ENCODE data around the gene MET.

Gene MET

GRCh38 chr7:116786791-116787443 lies 114.9 kb downstream of the MET start:
- Histone ChIP-seq H3K4me3 (ENCODE audit: low read depth, low read length) (no peak overlapping the region), H3K4me1 (ENCODE audit: control insufficient read depth, insufficient read depth, low read length) (peaks cover 5% of the 10 kb centered on the region; the same call in 1 of the 2 replicates), H3K9me3 (ENCODE audit: control insufficient read depth, insufficient read depth, low read depth, low read length) (no peaks in the 10 kb centered on the region), H3K27ac (ENCODE audit: extremely low read depth, low read depth, low read length) (no peak overlapping the region), H3K36me3 (ENCODE audit: control insufficient read depth in 2 of 2, insufficient read depth in 1 of 2, low read length in 2 of 2) (peaks cover 0 to 65% of the 10 kb centered on the region in 2 experiments; a peak in 1 of 3 replicates)
- ChIA-PET CTCF (interaction anchor here (0.8 to 2.0 kb wide), 6 partner anchors 14 to 608 kb away, joined by 3 to 30 read pairs (median 3); no protein-coding TSS in a partner anchor), POLR2A (no interaction called here)
- TF ChIP-seq CTCF (tag by site-specific recombination; IDR thresholded peaks at IDR 0.05) (peak; percentile 35; the same call in 1 of the 2 replicates), ZNF654 (tag by site-specific recombination; IDR thresholded peaks at IDR 0.05; ENCODE audit: low read depth) (peak; percentile 68), ZFP69B (tag by site-specific recombination; IDR thresholded peaks at IDR 0.05) (no peak)

- Histone ChIP-seq H3K27ac (ENCODE audit: extremely low read depth, low read depth, low read length) (no peak overlapping the region), H3K4me3 (ENCODE audit: low read depth, low read length) (no peak overlapping the region), H3K4me1 (ENCODE audit: control insufficient read depth, insufficient read depth, low read length) (no peaks in the 10 kb centered on the region), H3K36me3 (ENCODE audit: control insufficient read depth in 2 of 2, insufficient read depth in 1 of 2, low read length in 2 of 2) (peaks cover 0 to 60% of the 10 kb centered on the region in 2 experiments; a peak in 1 of 3 replicates), H3K9me3 (ENCODE audit: control insufficient read depth, insufficient read depth, low read depth, low read length) (no peaks in the 10 kb centered on the region)
- POLR2A ChIA-PET = no interaction called here
- CTCF ChIA-PET = interaction anchor here (0.6 kb wide), 1 partner anchor 260 kb away, joined by 3 read pairs; no protein-coding TSS in a partner anchor
- TF ChIP-seq ELK4 (IDR thresholded peaks at IDR 0.05; ENCODE audit: borderline replicate concordance, low read depth, low read length) = no peak
- no peak for TF ChIP-seq ZNF416 (tag by site-specific recombination; IDR thresholded peaks at IDR 0.05)
- no peak for TF ChIP-seq GLIS1 (tag by site-specific recombination; IDR thresholded peaks at IDR 0.05)
- TF ChIP-seq BCL6B (tag by site-specific recombination; IDR thresholded peaks at IDR 0.05) = no peak
- no peak for TF ChIP-seq ZNF701 (tag by site-specific recombination; IDR thresholded peaks at IDR 0.05)
- TF ChIP-seq ZNF560 (tag by site-specific recombination; IDR thresholded peaks at IDR 0.05; ENCODE audit: borderline replicate concordance) = no peak
- no peak for TF ChIP-seq TCF7L2 (IDR thresholded peaks at IDR 0.05; ENCODE audit: borderline replicate concordance, low read depth, low read length)
- no peak for TF ChIP-seq EGR2 (tag by site-specific recombination; IDR thresholded peaks at IDR 0.05; ENCODE audit: low read depth)
- TF ChIP-seq ZNF654 (tag by site-specific recombination; IDR thresholded peaks at IDR 0.05; ENCODE audit: low read depth) = no peak
- no peak for TF ChIP-seq KLF10 (tag by site-specific recombination; IDR thresholded peaks at IDR 0.05)
These were observed 115.9 kb downstream of the MET start for GRCh38 chr7:116787881-116788280.

- Histone ChIP-seq H3K4me3 (ENCODE audit: low read depth, low read length) (no peak overlapping the region), H3K27ac (ENCODE audit: extremely low read depth, low read depth, low read length) (no peak overlapping the region), H3K9me3 (ENCODE audit: control insufficient read depth, insufficient read depth, low read depth, low read length) (no peaks in the 10 kb centered on the region), H3K36me3 (ENCODE audit: control insufficient read depth in 2 of 2, insufficient read depth in 1 of 2, low read length in 2 of 2) (peaks cover 0 to 52% of the 10 kb centered on the region in 2 experiments; a peak in 1 of 3 replicates), H3K4me1 (ENCODE audit: control insufficient read depth, insufficient read depth, low read length) (no peaks in the 10 kb centered on the region)
- ChIA-PET CTCF (no interaction called here), POLR2A (no interaction called here)
- TF ChIP-seq ZNF629 (tag by site-specific recombination; IDR thresholded peaks at IDR 0.05) (no peak), ZNF335 (tag by site-specific recombination; conservative IDR thresholded peaks at IDR 0.05) (no peak), ZNF514 (tag by site-specific recombination; IDR thresholded peaks at IDR 0.05) (no peak), ZNF645 (tag by site-specific recombination; IDR thresholded peaks at IDR 0.05) (no peak), ZNF138 (tag by site-specific recombination; IDR thresholded peaks at IDR 0.05; ENCODE audit: borderline replicate concordance) (no peak), ZNF785 (tag by site-specific recombination; IDR thresholded peaks at IDR 0.05) (no peak), ZNF510 (tag by site-specific recombination; IDR thresholded peaks at IDR 0.05; ENCODE audit: insufficient replicate concordance) (no peak), ZNF677 (tag by site-specific recombination; IDR thresholded peaks at IDR 0.05) (no peak), ZBTB20 (tag by site-specific recombination; IDR thresholded peaks at IDR 0.05) (no peak), ZBTB26 (tag by site-specific recombination; optimal IDR thresholded peaks at IDR 0.05) (no peak), YY2 (tag by site-specific recombination; IDR thresholded peaks at IDR 0.05) (no peak), MYNN (tag by site-specific recombination; IDR thresholded peaks at IDR 0.05; ENCODE audit: borderline replicate concordance) (no peak)
These were observed 116.7 kb downstream of the MET start for GRCh38 chr7:116788572-116789197.

Data from HEK293 (cell line).